Measurements from ENCODE around the gene CSRP1.

Gene CSRP1

GRCh38 chr1:201511941-201512539 is 5.1 kb upstream of the CSRP1 start:
- no peak for DNase-seq

GRCh38 chr1:201511396-201511940 is 4.5 kb upstream of the CSRP1 start:
- no peak for DNase-seq

GRCh38 chr1:201510734-201511133 is 3.8 kb upstream of the CSRP1 start:
- DNase-seq, result no peak

GRCh38 chr1:201509601-201510374 is 2.9 kb upstream of the CSRP1 start:
- no peak for DNase-seq

GRCh38 chr1:201508809-201509208 is 1.9 kb upstream of the CSRP1 start:
- DNase-seq, result no peak

- DNase-seq, result no peak
Measured at GRCh38 chr1:201507360-201507675, 395 bp upstream of the CSRP1 start.

- DNase-seq, result no peak
Measured at GRCh38 chr1:201506092-201506491, 831 bp downstream of the CSRP1 start.

GRCh38 chr1:201505503-201505890 is 1.4 kb downstream of the CSRP1 start:
- peak; percentile 53 for DNase-seq

GRCh38 chr1:201504799-201505502 is 2.0 kb downstream of the CSRP1 start:
- DNase-seq, result peak; percentile 53

GRCh38 chr1:201504179-201504631 is 2.7 kb downstream of the CSRP1 start:
- no peak for DNase-seq

- no peak for DNase-seq
Measured at GRCh38 chr1:201503397-201504176, 3.3 kb downstream of the CSRP1 start.

GRCh38 chr1:201502511-201502857 is 4.4 kb downstream of the CSRP1 start:
- DNase-seq, result no peak

- peak; percentile 81 for DNase-seq
Measured at GRCh38 chr1:201501812-201502510, 5.0 kb downstream of the CSRP1 start.

- DNase-seq, result no peak
Measured at GRCh38 chr1:201501144-201501543, 5.8 kb downstream of the CSRP1 start.

- no peak for DNase-seq
Measured at GRCh38 chr1:201500670-201501120, 6.2 kb downstream of the CSRP1 start.

- DNase-seq, result no peak
Measured at GRCh38 chr1:201499795-201500669, 6.9 kb downstream of the CSRP1 start.

GRCh38 chr1:201499191-201499590 is 7.7 kb downstream of the CSRP1 start:
- no peak for DNase-seq

- no peak for DNase-seq
Measured at GRCh38 chr1:201498621-201499020, 8.3 kb downstream of the CSRP1 start.

- DNase-seq, result no peak
Measured at GRCh38 chr1:201497935-201498509, 8.9 kb downstream of the CSRP1 start.

- no peak for DNase-seq
Measured at GRCh38 chr1:201496296-201496690, 10.6 kb downstream of the CSRP1 start.
